HCT116 (cell line): Measurements from ENCODE around the gene RCE1.
"Not testable (repeated sequence)": the region's sequence is repeated elsewhere in the genome, so short reads cannot be mapped to it uniquely, and the experiment has no call there.

ENCODE experiments used
- ATF3 ChIP-seq: IDR thresholded peaks from 2 replicates; pipeline ENCODE4 v1.6.1; 2012
- CTCF ChIP-seq, 3 experiments: fragments of 200-600 bp in 1 of 3; sonication (generic) in 1 of 3; IDR thresholded peaks in 2 of 3; conservative IDR thresholded peaks in 1 of 3; 2 replicates each; pipeline ENCODE4 v1.5.1; 2012 to 2017; ENCODE audit warnings: low read depth in 2 of 3, low read length in 2 of 3, antibody characterized with exemption in 1 of 3, borderline replicate concordance in 1 of 3, control low read depth in 1 of 3, mild to moderate bottlenecking in 1 of 3, mixed read lengths in 1 of 3, mixed run types in 1 of 3, moderate library complexity in 1 of 3; ENCODE audit not compliant: insufficient read depth in 1 of 3
- EGR1 ChIP-seq: IDR thresholded peaks from 2 replicates; pipeline ENCODE4 v1.6.1; 2012; ENCODE audit warnings: low read depth

DNA sequence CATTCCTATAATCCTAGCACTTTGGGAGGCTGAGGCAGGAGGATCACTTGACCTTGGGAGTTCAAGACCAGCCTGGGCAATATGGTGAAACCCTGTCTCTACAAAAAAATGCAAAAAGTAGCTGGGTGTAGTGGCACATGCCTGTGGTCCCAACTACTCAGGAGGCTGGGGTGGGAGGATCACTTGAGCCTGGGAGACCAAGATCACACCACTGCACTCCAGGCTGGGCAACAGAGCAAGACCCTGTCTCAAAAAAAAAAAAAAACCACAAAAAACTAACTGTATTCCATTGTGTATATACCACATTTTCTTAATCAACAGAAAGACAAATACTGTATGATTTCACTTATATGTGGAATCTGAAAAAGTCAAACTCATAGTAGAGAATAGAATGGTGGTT lies 43.4 kb upstream of the RCE1 start:
- not testable (repeated sequence) for TF ChIP-seq CTCF (IDR thresholded peaks at IDR 0.05 in 2 of 3, conservative IDR thresholded peaks at IDR 0.05 in 1 of 3; ENCODE audit: borderline replicate concordance in 1 of 3, insufficient read depth in 1 of 3, low read depth in 2 of 3, low read length in 2 of 3); EGR1; ATF3
